HG02973 (cell line): ENCODE data around the gene TNS2.

Source experiments
- ATAC-seq: cut with Tn5 transposase; IDR thresholded peaks from one replicate; pipeline ENCODE4 v1.9.1; 2021; ENCODE audit warnings: moderate library complexity; ENCODE audit not compliant: unreplicated experiment

The TNS2 gene

DNA sequence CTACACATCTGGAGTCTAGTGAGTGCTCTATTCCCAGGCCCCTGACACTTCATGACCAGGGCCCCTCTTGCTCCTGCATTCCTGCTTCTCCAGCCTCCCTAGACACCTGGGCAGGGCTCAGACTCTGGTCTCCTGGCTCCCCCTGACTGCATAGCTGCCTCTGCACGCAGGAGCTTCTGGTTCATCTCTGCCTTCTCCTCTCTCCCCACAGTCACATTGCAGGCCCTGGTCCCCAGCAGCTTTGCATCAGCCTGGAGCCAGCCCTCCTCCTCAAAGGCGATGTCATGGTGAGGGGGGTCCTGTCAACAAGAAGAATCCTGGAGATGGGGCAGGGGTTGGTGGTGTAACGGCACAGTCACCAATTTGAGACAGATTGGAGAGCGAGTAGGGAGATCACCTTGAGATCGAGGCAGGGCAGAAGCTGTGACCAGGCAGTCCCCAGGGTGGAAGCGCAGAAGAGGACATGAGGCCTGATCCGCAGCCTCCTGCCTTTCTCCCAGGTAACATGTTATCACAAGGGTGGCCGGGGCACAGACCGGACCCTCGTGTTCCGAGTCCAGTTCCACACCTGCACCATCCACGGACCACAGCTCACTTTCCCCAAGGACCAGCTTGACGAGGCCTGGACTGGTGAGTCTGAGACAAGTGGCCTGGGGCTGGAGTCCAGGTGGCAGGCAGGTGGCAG lies 8.1 kb downstream of the TNS2 start:
- no peak for ATAC-seq

- ATAC-seq = no peak
These were observed 9.0 kb downstream of the TNS2 start for GRCh38 chr12:53058674-53059433.

DNA sequence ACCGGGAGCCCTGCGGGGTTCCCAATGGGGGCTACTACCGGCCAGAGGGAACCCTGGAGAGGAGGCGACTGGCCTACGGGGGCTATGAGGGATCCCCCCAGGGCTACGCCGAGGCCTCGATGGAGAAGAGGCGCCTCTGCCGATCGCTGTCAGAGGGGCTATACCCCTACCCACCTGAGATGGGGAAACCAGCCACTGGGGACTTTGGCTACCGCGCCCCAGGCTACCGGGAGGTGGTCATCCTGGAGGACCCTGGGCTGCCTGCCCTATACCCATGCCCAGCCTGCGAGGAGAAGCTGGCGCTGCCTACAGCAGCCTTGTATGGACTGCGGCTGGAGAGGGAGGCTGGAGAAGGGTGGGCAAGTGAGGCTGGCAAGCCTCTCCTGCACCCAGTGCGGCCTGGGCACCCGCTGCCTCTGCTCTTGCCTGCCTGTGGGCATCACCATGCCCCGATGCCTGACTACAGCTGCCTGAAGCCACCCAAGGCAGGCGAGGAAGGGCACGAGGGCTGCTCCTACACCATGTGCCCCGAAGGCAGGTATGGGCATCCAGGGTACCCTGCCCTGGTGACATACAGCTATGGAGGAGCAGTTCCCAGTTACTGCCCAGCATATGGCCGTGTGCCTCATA lies 9.7 kb downstream of the TNS2 start:
- no peak for ATAC-seq

DNA sequence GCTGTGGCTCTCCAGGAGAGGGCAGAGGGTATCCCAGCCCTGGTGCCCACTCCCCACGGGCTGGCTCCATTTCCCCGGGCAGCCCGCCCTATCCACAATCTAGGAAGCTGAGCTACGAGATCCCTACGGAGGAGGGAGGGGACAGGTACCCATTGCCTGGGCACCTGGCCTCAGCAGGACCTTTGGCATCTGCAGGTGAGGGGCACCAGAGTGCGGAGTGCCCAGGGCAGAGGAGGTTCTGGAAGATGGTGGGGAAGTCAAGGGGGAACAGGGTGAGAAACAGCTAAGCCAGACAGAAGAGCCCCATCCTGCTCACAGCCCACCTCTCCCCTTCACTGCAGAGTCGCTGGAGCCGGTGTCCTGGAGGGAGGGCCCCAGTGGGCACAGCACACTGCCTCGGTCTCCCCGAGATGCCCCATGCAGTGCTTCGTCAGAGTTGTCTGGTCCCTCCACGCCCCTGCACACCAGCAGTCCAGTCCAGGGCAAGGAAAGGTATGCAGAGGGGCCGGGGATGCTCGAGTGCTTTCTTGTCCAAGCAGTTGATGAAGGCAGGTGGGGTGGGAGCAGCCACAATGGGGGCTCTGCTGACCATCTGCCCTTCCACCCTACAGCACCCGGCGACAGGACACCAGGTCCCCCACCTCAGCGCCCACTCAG lies 10.3 kb downstream of the TNS2 start:
- ATAC-seq = no peak

GRCh38 chr12:53060721-53061276 lies 10.9 kb downstream of the TNS2 start:
- no peak for ATAC-seq

DNA sequence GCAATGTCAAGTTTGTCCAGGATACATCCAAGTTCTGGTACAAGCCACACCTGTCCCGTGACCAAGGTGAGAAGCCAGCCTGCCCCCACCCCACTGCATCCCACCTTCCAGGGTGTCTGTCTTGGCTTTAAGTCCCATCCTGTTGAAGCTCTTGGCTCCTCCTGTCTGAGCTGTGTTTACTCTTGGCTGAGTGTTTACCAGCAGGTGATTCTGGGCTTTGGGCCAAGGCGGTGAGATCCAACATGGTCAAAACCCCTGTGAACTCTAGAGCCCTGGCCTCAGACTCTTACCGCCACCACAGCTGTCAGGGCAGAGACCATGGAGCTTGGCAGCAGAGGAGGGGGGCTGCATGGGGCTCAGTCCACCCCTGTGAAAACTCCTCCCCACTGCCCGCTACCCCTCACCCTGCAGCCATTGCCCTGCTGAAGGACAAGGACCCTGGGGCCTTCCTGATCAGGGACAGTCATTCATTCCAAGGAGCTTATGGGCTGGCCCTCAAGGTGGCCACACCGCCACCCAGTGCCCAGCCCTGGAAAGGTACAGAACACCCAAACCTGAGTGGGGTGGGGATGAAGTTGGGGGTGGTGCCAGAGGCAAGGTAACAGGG lies 11.6 kb downstream of the TNS2 start:
- no peak for ATAC-seq

DNA sequence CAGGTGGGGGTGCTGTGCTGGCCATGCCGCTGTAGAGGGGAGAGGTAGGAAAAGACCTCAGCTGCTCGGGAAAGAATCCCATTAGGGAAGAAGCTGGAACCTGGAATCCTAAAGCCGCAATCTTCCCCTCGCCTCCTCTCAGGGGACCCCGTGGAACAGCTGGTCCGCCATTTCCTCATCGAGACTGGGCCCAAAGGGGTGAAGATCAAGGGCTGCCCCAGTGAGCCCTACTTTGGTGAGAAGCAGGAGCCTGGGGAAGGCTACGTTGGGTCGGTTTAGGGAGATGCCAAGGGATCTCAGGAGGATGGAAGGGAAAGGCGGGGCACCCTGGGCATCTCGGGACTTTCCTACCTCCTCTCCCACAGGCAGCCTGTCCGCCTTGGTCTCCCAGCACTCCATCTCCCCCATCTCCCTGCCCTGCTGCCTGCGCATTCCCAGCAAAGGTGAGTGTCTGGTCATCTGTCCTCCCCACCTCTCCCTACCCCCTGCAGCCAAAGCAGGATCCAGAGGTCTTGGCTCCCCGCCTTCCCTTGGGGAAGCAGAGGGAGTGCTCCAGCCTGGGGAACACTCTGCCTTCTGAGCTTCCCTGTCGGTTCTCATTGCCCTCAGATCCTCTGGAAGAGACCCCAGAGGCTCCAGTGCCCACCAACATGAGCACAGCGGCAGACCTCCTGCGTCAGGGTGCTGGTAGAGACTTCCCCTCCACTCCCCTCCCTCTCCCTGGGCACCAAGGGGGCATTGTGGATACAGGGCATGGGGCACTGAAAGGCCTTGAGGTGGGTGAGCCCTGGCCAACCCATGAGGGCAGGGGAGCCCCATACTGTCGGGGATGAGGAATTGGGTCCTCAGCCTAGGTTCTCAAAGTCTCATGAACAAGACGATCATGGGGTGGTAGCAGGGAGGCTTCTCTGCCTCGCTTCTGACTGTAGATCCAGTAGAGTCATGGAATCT lies 12.4 kb downstream of the TNS2 start:
- ATAC-seq = no peak

DNA sequence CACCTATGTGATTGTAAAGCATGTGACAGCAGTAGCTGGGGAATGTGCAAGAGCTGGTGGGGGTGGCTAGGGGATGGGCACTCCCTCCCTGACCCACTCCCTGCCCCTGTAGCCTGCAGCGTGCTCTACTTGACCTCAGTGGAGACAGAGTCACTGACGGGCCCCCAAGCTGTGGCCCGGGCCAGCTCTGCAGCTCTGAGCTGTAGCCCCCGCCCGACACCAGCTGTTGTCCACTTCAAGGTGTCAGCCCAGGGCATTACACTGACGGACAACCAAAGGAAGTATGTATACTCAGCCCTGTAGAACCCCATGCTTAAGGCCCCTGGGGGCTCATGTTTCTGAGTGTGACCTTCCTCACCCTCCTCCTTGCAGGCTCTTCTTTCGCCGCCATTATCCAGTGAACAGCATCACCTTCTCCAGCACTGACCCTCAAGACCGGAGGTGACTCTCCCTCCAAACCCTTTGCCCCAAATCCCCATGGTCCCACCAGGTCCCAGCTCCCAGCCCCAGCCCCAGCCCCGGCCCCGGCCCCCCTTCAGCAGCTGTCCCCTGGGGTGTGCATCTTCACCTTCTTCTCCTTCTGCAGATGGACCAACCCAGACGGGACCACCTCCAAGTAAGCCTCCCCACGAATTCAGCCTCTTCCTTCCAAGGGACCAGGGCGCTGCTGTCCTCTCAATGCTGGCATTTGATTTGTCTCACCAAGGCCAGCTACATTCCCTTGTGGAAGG lies 13.3 kb downstream of the TNS2 start:
- no peak for ATAC-seq

DNA sequence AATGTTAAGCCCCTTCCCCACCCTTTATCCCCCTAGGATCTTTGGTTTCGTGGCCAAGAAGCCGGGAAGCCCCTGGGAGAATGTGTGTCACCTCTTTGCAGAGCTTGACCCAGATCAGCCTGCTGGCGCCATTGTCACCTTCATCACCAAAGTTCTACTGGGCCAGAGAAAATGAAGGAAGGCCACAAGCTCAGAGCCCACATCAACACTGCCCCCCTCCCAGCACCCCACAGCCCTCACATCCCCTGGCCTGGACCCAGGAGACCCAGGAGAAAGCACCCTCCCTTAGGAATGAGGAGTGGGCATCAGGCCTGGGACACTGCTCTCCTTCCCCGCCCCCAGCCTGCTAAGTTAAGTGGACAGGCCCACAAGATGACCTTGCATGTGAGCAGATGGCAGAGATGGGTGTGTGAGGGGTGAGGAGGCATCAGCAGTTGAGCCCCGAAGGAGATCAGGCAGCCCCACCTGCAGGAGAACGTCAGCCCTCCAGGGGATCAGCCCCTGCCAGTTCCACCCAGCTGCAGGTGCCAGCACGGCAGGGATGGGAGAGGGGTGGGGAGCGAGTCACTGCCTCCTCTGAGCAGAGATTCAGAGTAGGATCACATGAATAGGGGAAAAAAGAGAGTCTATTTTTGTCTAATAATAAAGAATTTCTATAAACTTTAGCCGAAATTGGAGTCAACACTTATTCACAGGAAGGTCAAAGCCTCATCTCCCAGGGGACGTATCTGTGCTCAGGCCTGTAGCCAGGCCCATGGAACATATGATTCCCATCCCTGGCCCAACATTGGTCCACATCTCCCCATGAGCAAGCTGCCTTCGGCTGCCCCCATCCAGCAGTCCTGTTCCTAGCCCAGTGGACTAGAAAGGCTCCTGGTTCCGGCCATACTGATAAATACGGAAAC lies 14.1 kb downstream of the TNS2 start:
- ATAC-seq = no peak

DNA sequence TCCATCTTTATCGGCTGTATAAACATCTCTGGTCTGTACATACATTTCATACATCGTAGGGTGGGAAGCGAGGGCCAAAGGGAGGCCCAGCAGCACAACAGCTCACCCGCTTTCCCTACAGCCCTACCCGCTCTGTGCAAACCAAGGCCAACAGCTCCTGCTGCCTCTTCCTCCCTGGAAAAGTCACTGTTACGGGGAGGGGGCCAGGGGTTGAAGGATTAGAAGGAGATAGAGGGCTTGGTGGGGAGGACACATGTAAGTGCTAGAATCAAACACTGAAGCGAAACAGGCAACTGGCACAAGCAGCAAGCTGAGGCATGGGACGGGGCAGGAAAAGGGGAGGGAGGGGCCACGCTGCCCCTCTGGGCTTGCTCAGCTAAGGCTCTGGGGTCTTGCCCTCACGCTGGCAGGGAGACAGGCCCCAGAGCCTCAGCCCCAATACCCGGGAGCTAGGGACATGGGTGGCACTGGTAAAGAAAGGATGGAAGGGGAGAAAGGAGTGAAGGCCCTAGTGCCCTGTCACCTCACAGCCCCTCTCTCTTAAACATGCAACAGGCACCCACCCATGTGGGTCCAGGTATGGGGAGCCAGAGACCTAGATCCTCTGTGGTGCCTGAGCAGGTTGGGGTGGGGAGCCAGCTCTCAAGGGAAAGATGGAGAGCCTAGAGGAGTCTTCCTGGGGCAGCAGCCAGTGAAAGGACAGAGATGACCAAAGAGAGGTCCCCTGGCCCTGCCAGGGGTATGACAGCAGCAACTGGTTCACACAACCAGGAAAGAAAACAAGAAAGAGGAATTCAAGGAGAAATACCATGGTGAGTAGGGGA lies 15.0 kb downstream of the TNS2 start:
- ATAC-seq = no peak

DNA sequence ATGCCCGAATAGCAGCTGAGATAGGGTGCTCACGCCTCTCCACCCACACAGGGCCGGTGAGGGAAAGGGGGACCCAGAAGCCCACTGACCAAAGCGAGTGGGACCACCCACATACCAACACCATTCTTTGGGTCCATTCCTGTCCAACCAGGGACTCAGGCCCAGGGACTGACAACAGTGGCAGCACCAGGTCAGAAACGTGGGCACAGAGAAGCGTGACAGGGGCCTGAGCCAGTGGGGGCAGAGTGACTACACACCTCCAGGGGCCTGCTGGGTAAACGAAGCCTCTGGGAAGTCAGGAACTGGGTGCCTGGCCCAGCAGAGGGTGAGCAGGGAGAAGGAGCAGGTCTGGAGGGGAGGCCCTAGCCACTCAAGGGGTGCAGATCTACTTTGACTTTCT lies 15.6 kb downstream of the TNS2 start:
- no peak for ATAC-seq

GRCh38 chr12:53065975-53066931 lies 16.4 kb downstream of the TNS2 start:
- no peak for ATAC-seq

DNA sequence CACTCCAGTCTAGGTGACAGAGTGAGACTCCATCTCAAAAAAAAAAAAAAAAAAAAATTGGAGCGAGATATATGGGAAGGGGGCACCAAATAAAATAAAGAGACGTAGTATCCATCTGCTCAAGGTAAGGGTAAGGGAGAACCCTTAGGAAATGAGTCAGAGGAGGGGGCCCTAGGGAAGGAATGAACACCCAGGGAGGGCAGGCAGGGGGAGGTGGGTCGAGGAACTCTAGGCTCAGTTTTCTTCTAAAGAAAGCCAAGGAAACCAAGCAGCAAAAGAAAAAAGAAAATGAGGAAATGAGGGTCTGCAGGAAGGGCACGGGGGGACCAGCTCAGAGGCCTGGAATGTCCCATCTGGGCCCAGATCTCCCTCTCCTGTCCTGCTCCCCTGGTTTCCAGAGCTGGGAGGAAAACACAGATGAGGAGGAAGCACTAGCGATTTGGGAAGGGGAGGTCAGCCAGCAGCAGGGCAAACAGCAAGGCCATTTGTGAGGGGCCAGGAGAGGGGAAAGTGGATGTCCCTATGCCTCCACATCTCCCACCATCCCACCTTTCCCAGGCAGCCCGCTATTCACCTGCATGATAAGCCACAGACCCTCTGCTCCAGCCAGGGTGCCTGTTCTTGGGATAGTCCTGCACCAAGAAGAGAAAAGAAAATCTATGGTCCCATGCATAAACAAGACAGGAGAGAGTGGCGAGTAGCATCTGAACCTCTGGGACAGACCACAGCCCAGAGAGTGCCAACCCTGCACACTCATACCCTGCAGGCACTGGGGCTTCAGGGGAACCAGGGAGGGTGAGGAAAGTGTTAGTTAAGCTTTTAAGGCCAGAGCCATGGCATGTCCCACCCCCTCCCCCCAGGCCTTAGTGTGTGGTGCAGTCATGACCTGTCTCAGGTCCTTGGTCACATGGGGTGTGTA lies 17.5 kb downstream of the TNS2 start:
- ATAC-seq = no peak

DNA sequence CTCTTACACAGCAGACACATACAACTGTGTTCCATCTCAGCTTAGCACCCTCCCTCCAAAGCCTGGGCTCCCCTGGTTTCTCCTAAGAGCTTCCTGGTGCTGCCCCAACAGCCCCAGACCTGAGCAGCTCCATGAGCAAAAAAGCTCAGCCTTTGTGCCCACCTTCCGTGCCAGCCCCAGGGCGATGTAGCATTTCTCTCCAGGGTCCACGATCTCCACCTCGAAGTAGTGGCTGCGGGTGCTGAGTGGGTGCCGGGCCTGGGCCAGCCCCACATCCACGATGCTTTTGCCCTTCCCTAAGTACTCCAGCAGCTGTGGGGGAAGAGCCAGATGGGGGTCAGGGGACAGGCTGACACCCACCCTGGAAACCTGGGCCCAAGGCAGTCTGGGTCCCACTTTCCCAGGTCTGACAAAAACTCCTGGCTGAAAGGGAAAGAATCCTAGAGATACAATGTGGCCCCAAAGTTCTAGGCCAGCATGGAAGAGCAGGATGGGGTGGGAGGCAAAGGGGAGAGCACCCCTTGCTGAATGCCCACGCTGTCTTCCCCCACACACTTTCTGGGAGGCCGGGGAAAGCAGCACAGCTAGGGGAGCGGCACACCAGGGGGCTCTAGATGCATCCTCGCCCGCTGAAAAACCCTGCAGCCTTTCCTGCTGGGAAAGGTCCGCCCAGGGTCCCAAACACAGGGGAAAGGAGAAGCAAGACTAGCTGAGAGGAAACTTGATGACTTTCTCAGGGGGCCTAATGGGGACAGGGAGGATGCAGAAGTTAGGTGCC lies 18.3 kb downstream of the TNS2 start:
- ATAC-seq = no peak
